ENCODE data around the gene NSUN6.

- TF ChIP-seq CTCF (conservative IDR thresholded peaks at IDR 0.05; ENCODE audit: low read depth, low read length) (no peak), EZH2phosphoT487 (IDR thresholded peaks at IDR 0.05; ENCODE audit: borderline replicate concordance, low read length) (no peak), EZH2 (IDR thresholded peaks at IDR 0.05; ENCODE audit: low read length, unreplicated experiment) (no peak)
These were observed 43.6 kb downstream of the NSUN6 start for GRCh38 chr10:18607503-18608378.
